ENCODE results near the gene FDXR.
A peak's percentile ranks its signal among the peaks of the same experiment; 100 is the strongest.

The FDXR gene

DNA sequence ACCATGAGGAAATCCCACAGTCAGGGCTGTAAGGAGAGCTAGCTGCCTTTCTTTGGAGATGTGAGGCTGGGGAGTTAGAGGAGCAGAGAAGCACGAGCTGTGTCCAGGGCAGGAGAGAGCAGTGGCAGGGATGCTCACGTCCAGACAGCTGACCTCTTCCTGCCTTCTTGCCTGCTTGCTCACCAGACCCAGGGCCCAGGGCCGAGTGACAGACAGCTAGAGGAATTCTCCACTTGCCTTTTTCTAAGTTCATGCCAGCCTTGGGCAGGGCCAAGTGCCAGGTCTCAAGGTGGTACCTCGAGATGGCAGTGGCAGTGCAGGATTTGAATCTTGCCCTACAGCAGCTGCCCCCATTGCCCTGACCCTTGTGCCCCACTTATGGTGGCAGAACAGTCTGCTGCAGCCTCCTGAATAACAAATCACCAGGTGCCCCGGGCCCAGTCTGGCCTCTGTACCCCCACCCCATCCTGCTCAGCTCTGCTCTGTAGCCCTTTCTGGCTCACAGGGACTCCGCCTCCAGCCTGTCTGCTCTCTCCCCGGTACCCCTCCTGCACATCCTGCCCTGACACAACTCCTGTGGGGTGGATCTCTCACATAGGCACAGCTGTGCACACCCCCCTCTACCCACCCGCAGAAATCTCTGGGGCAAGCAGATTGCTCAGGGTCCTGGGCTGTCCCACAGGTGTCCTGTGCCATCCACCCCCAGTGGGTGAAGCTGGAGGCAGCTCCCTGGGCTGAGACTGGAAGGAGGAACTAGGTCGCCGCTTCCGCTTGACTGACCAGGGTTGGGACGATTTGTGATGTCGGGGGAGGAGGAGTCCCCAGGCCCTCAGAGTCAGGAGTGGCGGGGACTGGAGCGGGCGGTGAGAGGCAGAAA is 39.1 kb downstream of the FDXR start:
- peak; percentile 63 for DNase-seq (ENCODE audit: low read depth)

DNA sequence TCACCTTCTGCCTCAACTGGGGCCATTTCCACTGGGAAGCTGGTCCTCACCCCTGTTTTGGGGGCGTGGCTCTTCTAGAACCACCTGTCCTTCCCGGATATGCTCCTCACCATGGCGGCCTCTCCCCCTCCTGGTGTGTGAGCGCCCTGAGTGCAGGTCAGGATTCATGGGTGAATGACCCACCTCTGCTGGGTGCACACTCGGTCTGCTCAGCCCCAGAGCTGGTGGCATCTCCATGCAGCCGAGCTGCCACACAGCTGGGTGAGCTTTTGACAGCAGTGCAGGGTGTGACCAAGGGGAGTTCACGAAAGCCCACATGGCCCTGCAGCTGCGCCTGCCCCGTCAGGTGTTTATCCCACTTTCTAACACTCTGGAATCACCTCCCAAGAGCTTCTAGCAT is 40.4 kb downstream of the FDXR start:
- no peak for DNase-seq (ENCODE audit: low read depth)

GRCh38 chr17:74831444-74832146 is 41.2 kb downstream of the FDXR start:
- DNase-seq (ENCODE audit: low read depth), result no peak

DNA sequence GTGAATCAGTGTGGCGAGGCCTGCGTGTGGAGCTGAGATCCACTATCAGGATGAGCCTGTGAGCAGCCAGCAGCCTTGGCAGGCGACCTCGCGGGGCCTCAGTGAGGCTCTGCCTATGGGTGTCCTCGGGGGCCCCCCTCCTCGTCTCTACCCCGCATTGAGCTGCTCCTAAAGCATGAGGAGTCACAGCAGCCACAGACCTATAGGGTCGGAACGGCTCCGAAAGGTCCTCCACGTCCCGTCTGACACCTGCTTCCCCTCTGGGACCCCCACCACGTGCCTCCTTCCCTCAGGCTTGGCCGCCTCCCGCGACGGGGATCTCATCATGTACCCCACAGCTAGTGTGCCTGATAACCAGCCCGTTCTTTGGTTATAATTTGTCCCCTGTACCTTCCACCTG is 41.9 kb downstream of the FDXR start:
- no peak for DNase-seq (ENCODE audit: low read depth)

DNA sequence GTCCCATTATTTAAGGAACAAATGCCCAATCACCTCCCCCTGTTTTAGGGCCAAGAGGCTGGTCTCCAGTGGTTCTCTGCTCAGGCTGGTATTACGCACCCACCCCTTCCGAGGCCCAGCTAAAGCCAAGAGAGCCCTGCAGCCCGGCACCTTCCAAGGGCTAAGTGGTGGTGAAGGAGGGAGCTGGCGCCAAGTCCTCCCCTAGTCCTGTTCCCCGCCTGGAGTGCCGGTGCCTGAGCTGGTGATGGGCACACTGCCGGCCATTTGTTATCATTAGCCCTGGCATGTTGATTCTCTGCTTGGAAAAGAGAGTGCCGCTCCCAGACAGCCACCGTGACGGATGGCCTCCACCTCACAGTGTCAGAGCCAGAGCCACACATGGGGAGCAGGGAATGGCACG is 45.0 kb downstream of the FDXR start:
- DNase-seq (ENCODE audit: low read depth), result no peak

DNA sequence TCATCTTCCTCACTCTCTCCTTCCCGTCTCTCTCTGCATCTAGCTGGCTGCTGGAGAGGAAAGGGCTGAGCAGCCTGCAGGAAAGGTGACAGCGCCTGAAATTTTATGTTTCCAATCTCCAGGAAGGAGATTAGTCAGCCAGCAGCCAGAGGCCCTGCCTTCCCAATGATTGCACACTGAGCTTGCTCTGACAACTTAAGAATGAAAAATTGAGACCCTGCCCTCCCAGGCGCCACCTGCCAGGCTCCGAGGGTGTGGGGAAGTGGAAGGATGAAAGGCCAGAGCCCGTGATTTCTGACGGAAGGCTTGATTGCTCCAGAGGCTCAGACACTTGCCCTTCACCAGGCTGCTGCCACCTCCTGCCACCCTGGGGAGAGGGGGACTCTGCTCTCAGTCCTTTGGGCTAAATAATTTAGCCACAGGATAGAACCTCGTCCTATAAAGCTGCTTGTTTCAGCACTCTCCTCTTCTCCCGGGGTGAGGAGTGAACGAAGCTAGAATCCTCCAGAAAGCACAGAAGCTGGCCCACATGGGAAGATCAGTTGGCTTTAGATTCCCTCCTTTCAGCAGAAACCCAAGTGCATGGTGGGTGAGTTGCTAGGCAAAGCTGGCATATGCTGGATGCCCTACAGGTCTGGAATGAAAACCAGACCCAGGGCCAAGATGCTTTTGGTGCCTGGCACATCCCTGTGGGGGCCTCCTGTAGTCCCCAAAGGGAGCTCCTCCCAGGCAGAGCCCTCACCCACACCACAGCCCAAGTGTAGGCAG is 46.7 kb downstream of the FDXR start:
- no peak for DNase-seq (ENCODE audit: low read depth)

DNA sequence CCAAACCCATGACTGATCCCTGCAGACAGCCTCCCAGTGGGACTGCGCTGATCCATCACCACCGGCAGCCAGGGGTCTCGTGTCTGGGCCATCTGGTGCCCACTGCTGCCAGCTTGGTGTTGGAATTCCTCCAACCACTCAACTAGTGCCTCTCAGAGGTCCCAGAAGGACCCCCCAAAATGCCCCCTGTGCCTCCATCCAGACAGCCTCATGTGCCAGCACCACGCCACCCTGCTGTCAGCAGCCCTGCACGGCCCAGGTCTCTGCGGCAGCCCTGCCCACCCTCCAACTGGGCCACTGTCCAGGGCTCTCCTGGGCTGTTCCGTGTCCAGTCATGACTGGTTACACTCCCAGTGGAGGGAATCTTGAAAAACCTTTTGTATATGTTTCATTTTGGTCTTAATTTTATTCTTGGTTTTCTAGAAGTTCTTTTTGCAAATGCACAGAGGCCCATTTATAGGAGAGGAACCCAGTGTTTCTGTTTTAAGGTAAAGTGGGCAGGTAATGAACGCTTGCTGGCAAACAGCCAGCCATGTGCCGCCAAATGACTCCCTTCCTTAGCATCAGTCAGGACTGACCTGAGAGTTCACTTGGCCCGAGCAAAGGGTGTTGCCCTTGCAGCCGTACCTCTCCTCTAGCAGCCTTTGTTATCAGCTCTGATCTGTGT is 47.7 kb downstream of the FDXR start:
- DNase-seq (ENCODE audit: low read depth), result no peak

GRCh38 chr17:74822939-74823367 is 49.8 kb downstream of the FDXR start:
- DNase-seq (ENCODE audit: low read depth), result no peak

DNA sequence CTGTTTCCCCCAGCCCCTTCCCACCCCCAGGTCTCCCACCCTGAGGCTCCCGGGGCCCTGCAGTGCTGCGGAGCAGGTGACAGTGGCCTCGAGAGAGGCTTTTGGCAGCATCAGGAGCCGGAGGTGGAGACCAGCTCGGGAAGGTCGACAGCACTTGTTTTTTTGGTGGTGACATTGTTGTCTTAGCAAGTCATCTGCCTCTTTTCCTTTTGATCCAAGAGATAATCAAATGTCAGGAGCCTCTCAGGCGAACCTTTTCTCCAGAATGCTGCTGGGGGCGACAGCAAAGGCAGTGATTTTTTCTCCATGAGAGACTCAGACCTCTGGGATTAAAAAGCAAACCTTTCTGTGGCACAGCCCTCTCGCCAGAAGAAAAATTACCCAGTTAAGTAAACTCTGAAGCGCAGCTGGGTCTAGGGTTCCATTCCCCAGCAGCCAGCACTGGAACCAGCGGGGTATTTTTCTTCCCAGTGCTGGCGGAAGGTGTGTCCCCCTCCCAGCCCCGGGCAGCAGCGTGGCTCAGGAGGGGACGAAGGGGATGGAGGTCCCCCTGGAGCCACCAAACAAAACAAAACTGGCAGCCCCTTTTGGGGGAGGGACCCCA is 50.4 kb downstream of the FDXR start:
- no peak for DNase-seq (ENCODE audit: low read depth)

DNA sequence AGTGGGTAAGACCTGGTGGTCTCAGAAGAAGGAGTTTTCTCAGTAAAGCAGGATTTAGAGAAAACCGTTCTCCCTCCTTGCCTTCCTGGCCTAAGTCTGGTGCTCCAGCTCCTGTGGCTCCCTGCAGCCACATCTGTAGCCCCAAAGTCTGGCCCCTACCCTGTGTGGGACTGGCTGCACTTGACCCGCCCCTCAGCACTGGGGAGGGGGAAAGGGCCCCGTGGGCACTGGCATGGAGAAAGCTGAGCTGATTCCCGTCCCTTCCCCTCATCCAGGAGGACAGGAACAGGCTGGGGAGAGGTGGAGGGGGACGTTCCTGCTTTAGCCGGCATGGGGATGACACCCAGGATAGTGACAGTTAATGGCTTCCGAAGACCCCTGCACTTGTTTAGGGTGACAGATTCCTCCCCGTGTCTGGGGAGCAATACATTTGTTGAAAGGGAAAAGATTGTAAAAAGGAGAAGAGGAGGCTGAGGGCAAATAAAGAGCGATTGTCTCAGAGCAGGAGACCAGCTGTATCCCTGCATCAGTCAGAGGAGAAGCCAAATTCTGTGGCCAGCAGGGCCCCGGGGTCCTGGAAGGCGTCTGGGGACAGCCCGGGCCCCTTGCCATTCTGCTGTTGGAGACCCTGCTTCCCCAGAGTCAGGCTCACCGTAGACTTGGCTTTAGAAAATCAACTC is 51.0 kb downstream of the FDXR start:
- no peak for DNase-seq (ENCODE audit: low read depth)

DNA sequence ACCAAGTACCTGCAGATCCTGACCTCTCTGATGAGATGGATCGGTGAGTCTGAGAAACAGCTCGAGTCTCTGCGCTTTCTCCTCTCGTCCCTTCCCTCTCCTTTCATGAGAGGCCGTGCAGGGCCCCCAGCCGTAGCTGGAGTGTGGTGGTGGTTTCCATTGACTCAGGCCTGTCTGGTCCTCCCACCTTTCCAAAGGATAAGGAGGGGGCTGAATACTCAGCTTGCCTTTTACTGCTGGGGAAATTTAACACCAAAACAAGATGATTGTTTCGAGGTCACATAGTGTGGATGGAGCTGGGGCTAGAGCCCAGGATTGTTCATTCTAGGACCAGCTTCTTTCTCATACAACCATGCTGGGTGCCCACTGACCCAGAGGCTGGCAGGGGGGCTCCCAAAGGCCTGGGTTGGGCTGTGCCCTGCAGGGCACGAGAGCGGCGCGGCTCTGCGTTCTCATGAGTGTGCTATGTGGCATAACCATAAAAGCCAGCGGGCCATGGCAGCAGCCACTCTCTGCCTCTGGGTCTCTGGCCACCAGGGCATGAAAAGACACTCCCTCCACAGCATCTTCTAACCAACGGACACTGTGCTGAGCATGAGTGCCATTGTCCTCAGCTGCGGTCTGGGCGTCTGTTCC is 52.9 kb downstream of the FDXR start:
- no peak for DNase-seq (ENCODE audit: low read depth)

DNA sequence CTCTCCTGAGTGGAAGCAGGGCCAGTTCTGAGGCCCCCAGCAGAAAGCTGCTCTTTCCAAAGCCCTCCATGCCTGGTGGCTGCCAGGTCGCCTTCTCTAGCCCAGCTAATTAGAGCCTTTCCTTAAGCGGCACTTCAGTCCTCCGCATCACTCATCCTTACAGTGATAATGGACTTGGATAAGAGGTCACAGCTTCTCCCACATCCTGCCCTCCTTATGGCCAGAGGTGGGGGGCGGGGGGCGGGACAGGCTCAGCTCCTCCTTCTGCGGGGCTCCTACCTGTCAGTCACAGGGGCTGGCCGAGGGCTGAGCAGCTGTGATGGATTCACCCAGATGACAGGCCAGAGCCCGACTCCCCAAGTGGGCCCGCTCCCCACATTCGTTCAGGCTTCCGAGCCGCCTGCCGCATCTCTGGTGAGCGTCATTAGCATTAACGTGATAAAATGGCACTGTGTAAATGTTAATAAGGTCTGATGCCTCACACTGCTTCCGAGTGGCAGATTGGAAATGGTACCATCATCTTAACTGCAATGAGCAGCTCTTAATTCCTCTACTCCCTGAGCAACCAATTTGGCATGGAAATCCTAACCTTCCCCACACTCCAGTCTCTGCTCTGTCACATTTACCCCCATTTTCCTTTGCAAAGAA is 54.4 kb downstream of the FDXR start:
- DNase-seq (ENCODE audit: low read depth), result no peak

DNA sequence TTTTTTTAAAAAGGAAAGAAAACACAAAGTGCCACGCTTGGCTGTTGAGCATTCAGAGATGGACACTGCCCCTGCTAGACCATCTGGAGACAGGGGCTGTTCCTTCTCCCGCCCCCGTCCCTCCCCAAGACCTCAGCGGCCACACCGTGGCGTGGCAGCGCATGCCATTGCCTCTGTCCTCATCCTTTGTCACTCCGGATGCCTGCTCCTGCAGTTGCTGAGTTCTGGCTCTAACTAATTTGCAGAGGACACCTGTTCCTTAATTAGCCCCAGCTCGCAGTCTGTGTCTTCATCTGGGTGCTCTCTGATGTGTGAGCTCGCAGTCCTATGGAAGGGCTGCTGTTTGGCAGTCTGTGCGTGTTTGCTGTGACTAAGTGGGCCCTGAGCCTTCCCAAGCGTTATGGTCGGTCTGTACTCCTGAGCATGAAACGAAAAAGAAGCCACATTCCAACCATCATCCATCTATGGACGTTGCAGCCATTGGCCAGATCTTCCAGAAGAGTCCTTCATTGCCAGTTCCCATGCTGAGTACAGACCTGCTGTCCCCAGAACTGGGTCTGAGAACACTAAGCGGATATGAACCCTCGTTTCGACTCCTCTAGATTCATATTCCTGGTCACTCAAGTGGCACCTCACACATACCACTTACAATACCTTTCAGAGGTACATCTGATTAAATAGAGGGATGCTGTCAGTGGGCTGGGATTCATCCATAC is 55.7 kb downstream of the FDXR start:
- DNase-seq (ENCODE audit: low read depth), result no peak

- peak; percentile 11 for DNase-seq (ENCODE audit: low read depth)
These were observed 57.0 kb downstream of the FDXR start for GRCh38 chr17:74815550-74816370.

DNA sequence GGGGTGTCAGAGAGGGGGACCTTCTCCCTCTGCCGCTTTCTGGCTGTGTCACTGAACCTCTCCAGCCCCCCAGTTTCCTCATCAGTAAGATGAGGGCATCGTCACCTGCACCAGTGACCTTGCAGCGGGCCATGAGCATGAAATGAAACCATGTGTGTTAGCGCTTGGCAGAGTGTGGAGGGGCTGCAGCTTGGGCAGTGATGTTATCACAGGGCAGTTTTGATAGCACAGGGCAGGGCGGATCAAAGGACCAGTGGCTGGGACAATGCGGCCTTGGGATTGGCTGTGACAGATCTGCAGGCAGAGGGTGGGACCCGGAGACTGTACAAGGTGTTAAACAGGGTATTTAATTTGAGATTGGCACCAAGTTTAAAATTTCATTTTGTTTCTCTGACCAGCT is 57.7 kb downstream of the FDXR start:
- no peak for DNase-seq (ENCODE audit: low read depth)

- no peak for DNase-seq (ENCODE audit: low read depth)
These were observed 58.3 kb downstream of the FDXR start for GRCh38 chr17:74814453-74814852.
